ENCODE measurements around the gene PXYLP1. TPM values are rescaled to one million over a fixed set of nuclear protein-coding genes. Genes with fewer than 3 reads are reported as not detected.

Gene PXYLP1
- total RNA-seq, 1 donor from 2014 or later: 21.2 TPM

DNA sequence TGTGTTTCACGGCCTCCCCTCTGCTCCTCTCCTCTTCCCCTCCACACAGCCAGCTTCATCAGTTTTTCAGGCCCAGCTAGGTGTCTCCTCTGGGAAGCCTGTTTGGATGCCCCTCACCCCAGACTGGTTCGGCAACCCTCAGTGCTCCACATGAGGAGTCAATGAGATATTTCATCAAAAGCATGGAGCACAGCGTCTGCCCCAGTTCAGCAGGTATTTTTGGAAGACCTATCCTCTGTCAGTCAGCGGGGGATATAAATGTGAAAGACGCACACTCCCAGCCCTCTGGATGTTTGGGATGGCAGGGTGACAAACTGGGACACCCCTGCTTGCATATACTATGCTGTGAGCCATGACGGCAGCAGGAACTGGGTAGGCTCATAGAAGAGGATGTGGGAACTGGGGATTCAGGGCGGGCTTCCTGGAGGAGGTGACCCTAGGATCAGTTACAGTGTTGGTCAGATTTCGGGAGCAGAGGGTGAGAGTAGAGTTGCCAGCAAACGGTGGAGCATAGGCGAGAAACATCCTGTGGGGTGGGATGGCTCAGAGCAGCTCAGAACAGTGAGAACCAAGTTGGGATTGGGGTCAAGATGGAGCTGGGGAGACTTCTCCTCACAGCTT, 42.9 kb downstream of the PXYLP1 start:
- Mint-ChIP-seq H3K4me1 (ENCODE audit: unreplicated experiment) (peaks cover 47% of the 10 kb centered on the region), H3K27ac (ENCODE audit: unreplicated experiment) (peak overlapping the region; percentile 28), H3K9me3 (ENCODE audit: unreplicated experiment) (no peaks in the 10 kb centered on the region), H3K27me3 (ENCODE audit: unreplicated experiment) (no peaks in the 10 kb centered on the region), H3K4me3 (ENCODE audit: unreplicated experiment) (no peak overlapping the region), H3K36me3 (ENCODE audit: unreplicated experiment) (peaks cover 3% of the 10 kb centered on the region)
- TF ChIP-seq, protein P1, sequence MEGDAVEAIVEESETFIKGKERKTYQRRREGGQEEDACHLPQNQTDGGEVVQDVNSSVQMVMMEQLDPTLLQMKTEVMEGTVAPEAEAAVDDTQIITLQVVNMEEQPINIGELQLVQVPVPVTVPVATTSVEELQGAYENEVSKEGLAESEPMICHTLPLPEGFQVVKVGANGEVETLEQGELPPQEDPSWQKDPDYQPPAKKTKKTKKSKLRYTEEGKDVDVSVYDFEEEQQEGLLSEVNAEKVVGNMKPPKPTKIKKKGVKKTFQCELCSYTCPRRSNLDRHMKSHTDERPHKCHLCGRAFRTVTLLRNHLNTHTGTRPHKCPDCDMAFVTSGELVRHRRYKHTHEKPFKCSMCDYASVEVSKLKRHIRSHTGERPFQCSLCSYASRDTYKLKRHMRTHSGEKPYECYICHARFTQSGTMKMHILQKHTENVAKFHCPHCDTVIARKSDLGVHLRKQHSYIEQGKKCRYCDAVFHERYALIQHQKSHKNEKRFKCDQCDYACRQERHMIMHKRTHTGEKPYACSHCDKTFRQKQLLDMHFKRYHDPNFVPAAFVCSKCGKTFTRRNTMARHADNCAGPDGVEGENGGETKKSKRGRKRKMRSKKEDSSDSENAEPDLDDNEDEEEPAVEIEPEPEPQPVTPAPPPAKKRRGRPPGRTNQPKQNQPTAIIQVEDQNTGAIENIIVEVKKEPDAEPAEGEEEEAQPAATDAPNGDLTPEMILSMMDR (IDR thresholded peaks at IDR 0.05): no peak
- peak; percentile 36 for DNase-seq (ENCODE audit: extremely low spot score, unreplicated experiment)

DNA sequence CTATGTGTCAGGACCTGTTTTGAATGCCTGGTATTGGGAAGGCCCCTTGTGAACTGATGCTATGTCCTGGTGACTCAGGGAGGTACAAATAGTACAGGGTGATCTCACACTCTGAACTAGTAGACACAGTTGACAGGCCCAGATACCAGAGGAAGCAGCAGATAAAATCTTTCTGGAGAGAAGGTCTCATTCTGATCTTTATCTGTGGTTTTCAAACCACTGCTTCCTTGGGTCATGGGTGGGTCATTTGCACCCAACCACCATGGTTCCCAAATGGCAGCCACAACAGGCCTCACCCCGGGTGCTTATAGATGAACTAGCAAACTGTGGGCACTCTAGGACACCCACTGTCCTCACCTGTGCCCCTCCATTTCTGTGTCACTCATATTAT, 43.4 kb downstream of the PXYLP1 start:
- TF ChIP-seq, protein P1 (IDR thresholded peaks at IDR 0.05): no peak
- H3K4me3 Mint-ChIP-seq (ENCODE audit: unreplicated experiment): no peak overlapping the region
- peaks cover 52% of the 10 kb centered on the region for H3K4me1 Mint-ChIP-seq (ENCODE audit: unreplicated experiment)
- H3K36me3 Mint-ChIP-seq (ENCODE audit: unreplicated experiment): peaks cover 3% of the 10 kb centered on the region
- peak overlapping the region; percentile 50 for H3K27ac Mint-ChIP-seq (ENCODE audit: unreplicated experiment)
- DNase-seq (ENCODE audit: extremely low spot score, unreplicated experiment): no peak
- no peaks in the 10 kb centered on the region for H3K9me3 Mint-ChIP-seq (ENCODE audit: unreplicated experiment)
- H3K27me3 Mint-ChIP-seq (ENCODE audit: unreplicated experiment): no peaks in the 10 kb centered on the region

DNA sequence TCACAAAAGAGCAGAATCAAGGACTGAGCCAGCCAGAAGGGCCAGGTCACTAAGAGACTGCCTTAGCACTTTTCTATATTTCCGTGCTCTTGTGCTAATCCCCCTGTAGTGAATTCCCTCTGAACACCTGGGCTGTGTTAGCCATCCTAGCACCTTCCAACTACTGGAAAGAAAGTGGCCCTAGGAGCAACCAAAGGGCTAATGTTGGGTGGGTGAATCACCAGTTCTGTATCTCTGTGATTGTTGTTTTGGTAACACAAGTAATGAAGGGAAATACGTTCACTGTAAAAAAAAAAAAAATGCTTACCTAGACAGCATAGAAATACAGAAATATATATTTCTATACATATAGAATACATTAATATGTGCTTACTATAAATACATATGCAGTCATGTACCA, 43.9 kb downstream of the PXYLP1 start:
- Mint-ChIP-seq H3K4me1 (ENCODE audit: unreplicated experiment) (peaks cover 57% of the 10 kb centered on the region), H3K27ac (ENCODE audit: unreplicated experiment) (no peak overlapping the region), H3K9me3 (ENCODE audit: unreplicated experiment) (no peaks in the 10 kb centered on the region), H3K27me3 (ENCODE audit: unreplicated experiment) (no peaks in the 10 kb centered on the region), H3K4me3 (ENCODE audit: unreplicated experiment) (no peak overlapping the region), H3K36me3 (ENCODE audit: unreplicated experiment) (no peaks in the 10 kb centered on the region)
- TF ChIP-seq, protein P1 (IDR thresholded peaks at IDR 0.05): no peak
- DNase-seq (ENCODE audit: extremely low spot score, unreplicated experiment): peak; percentile 25

DNA sequence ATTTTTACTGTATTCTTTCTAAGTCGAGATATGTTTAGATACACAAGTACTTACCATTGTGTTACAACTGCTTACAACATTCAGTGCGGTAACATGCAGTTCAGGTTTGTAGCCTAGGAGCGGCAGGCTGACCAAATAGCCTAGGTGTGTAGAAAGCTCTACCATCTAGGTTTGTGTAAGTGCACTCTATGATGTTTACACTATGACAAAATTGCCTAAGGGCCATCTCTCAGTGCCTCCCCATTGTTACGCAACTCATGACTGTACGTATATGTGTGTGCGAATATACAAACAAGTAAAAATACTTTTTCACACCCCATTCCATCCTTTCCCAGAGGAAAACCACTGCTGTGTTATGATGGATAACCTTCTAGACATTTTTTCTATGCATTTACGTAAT, 44.3 kb downstream of the PXYLP1 start:
- TF ChIP-seq, protein P1 (IDR thresholded peaks at IDR 0.05): no peak
- Mint-ChIP-seq H3K4me3 (ENCODE audit: unreplicated experiment) (no peak overlapping the region), H3K9me3 (ENCODE audit: unreplicated experiment) (no peaks in the 10 kb centered on the region), H3K4me1 (ENCODE audit: unreplicated experiment) (peaks cover 62% of the 10 kb centered on the region), H3K27me3 (ENCODE audit: unreplicated experiment) (no peaks in the 10 kb centered on the region), H3K36me3 (ENCODE audit: unreplicated experiment) (no peaks in the 10 kb centered on the region), H3K27ac (ENCODE audit: unreplicated experiment) (peak overlapping the region; percentile 79)
- no peak for DNase-seq (ENCODE audit: extremely low spot score, unreplicated experiment)

DNA sequence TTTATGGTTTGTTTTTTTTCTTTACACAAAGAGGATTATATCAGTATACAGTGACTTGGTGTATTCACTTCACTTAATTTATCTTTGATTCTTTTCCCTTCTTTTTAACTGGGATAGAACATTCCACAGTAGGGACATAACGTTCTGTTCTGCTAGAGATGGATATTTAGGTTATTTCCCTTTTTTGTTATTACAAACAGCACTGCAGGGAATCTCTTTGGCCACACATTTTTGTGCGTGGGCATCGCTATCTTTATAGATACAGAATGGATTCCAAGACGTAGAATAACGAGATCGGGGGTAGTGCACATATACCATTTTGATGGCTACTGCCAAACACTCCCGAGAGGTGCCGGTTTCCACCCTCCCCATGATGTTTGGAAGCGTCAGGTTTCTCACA, 44.8 kb downstream of the PXYLP1 start:
- Mint-ChIP-seq H3K27ac (ENCODE audit: unreplicated experiment) (peak overlapping the region; percentile 79), H3K9me3 (ENCODE audit: unreplicated experiment) (no peaks in the 10 kb centered on the region), H3K36me3 (ENCODE audit: unreplicated experiment) (no peaks in the 10 kb centered on the region), H3K27me3 (ENCODE audit: unreplicated experiment) (no peaks in the 10 kb centered on the region), H3K4me3 (ENCODE audit: unreplicated experiment) (no peak overlapping the region), H3K4me1 (ENCODE audit: unreplicated experiment) (peaks cover 66% of the 10 kb centered on the region)
- no peak for DNase-seq (ENCODE audit: extremely low spot score, unreplicated experiment)
- TF ChIP-seq, protein P1 (IDR thresholded peaks at IDR 0.05): no peak

Data from osteocyte (in vitro differentiated cells).